Body of pancreas (tissue), 4 donors: ENCODE measurements around the gene CS. TPM values are rescaled to one million over a fixed set of nuclear protein-coding genes. Genes with fewer than 3 reads are reported as not detected.
"Not testable (repeated sequence)": the region's sequence is repeated elsewhere in the genome, so short reads cannot be mapped to it uniquely, and the experiment has no call there.

Experiments used
- ATAC-seq: fragments of 150-250 bp; one replicate; pipeline ENCODE4 v1.9.1; 2016
- DNase-seq, 4 donors: peaks; one replicate each; pipeline ENCODE4 v3.0.0-alpha.2; 2019
- H3K27ac ChIP-seq, 4 donors: fragments of 200-600 bp; sonication (generic); 1 replicate in 3 of 4; 2 replicates in 1 of 4; pipeline versions ENCODE4 v1.5.1 to v1.6.1; 2016 to 2019; ENCODE audit warnings: mild to moderate bottlenecking in 1 of 4, mixed read lengths in 1 of 4, moderate library complexity in 1 of 4
- H3K27me3 ChIP-seq, 2 donors: fragments of 200-600 bp; sonication (generic); one replicate each; pipeline ENCODE4 v1.6.0; 2016; ENCODE audit warnings: mild to moderate bottlenecking in 1 of 2
- H3K36me3 ChIP-seq, 2 donors: fragments of 200-600 bp; sonication (generic); replicated peaks in 1 of 2; 2 replicates each; pipeline ENCODE4 v1.5.1; 2016; ENCODE audit warnings: low read depth in 2 of 2; ENCODE audit not compliant: insufficient read depth in 1 of 2
- H3K4me1 ChIP-seq: fragments of 200-600 bp; sonication (generic); one replicate; pipeline ENCODE4 v1.6.0; 2016
- H3K4me3 ChIP-seq, 2 donors: fragments of 200-600 bp; sonication (generic); 1 replicate in 1 of 2; 2 replicates in 1 of 2; pipeline ENCODE4 v1.5.1; 2016 to 2019
- H3K9me3 ChIP-seq, 3 donors: fragments of 200-600 bp; sonication (generic); 1 replicate in 2 of 3; 2 replicates in 1 of 3; pipeline ENCODE4 v1.5.1; 2016
- POLR2A ChIP-seq, 3 donors: fragments of 450-650 bp; IDR thresholded peaks; one replicate each; pipeline ENCODE4 v1.6.1; 2016; ENCODE audit warnings: antibody characterized with exemption in 3 of 3, mild to moderate bottlenecking in 2 of 3
- WGBS, 2 donors: methylation state at CpG; one replicate each; pipeline ENCODE4 v1.1.5; 2017; 5-methylcytosine and 5-hydroxymethylcytosine counted together
- intact Hi-C: fragments of 100-400 bp; cut with DNase I; formaldehyde crosslinking; loops from one replicate; pipeline ENCODE4 v1.15.1; 2023
- total RNA-seq, 2 donors: library from RNA; depleted of rRNA; stranded (reverse); fragments of >200 nt; gene quantifications; one replicate each; pipeline ENCODE4 v1.1.0, GENCODE V29; 2016
- TF ChIP-seq, protein P1 (sequence below), 7 experiments: fragments of 450-650 bp in 4 of 7; fragments of 200-600 bp in 3 of 7; sonication (generic) in 3 of 7; IDR thresholded peaks; one replicate each; pipeline ENCODE4 v1.5.1; 2016 to 2019; ENCODE audit warnings: antibody characterized with exemption in 7 of 7

The CS gene
- total RNA-seq, 2 donors from 2014 or later: 66.2 to 88.0 TPM

DNA sequence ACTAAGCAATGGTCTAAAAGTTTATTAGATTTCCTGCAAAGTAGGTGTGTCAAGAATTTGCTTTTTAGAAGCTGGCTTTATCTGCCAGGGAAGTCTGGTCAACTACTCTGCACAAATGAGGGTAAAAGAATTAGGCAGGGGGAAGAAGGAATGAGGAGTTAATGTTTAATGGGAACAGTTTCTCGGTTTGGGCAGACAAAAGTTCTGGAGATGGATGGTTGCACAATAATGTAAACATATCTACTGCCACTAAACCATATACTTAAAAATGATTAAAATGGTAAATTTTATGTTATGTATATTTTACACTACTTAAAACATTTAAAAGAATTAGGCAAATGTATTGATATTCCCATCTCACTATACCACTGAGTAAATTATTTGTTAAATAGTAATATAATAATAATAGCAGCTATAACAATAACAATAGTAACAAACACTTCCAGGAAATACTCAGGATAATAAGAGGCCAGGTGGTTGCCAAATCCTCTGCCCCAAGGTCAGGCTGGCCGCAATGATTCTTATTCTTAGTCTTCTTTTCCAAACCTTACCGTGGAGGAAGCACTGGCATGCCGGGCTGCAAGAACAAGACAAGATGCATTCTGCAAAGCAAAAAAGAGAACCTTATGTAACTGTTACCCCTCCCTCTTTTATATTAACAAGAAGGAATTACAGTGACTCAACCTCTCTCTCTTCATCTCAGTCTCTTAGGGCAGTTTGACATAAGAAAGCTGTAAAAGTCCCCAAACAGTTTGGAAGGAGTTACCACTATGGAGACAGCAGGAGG lies 13.9 kb downstream of the CS start:
- Histone ChIP-seq H3K27me3 (no peaks in the 10 kb centered on the region), H3K4me1 (peaks cover 21% of the 10 kb centered on the region), H3K9me3 (no peaks in the 10 kb centered on the region), H3K36me3 (peaks cover 3 to 14% of the 10 kb centered on the region in 2 donors), H3K27ac (peak overlapping the region in 1 of 4 donors; percentile 12), H3K4me3 (no peak overlapping the region)
- ATAC-seq (peak; percentile 33), DNase-seq (peak in 1 of 4 donors; percentile 29)
- 18 to 23% methylated on average over 4 of the region's 4 CpGs for WGBS, 2 donors
- TF ChIP-seq, protein P1, sequence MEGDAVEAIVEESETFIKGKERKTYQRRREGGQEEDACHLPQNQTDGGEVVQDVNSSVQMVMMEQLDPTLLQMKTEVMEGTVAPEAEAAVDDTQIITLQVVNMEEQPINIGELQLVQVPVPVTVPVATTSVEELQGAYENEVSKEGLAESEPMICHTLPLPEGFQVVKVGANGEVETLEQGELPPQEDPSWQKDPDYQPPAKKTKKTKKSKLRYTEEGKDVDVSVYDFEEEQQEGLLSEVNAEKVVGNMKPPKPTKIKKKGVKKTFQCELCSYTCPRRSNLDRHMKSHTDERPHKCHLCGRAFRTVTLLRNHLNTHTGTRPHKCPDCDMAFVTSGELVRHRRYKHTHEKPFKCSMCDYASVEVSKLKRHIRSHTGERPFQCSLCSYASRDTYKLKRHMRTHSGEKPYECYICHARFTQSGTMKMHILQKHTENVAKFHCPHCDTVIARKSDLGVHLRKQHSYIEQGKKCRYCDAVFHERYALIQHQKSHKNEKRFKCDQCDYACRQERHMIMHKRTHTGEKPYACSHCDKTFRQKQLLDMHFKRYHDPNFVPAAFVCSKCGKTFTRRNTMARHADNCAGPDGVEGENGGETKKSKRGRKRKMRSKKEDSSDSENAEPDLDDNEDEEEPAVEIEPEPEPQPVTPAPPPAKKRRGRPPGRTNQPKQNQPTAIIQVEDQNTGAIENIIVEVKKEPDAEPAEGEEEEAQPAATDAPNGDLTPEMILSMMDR (IDR thresholded peaks at IDR 0.05): no peak
- TF ChIP-seq POLR2A (IDR thresholded peaks at IDR 0.05): no peak
- intact Hi-C loops: no loop called here

DNA sequence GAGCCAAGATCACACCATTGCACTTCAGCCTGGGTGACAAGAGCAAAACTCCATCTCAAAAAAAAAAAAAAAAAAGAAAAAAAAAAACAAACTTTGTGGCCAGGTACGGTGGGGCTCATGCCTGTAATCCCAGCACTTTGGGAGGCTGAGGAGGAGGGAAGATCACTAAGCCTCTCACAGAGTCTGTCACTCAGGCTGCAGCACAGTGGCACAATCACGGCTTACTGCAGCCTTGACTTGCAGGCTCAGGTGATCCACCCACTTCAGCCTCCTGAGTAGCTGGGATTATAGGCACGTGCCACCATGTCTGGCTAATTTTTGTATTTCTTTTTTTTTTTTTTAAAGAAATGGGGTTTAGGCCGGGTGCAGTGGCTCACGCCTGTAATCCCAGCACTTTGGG lies 15.9 kb downstream of the CS start:
- H3K27me3 ChIP-seq, DNase-seq, H3K9me3 ChIP-seq, ATAC-seq, H3K4me3 ChIP-seq, intact Hi-C loops, H3K27ac ChIP-seq: not testable (repeated sequence)
- Histone ChIP-seq H3K4me1 (peaks cover 21% of the 10 kb centered on the region), H3K36me3 (peaks cover 3 to 16% of the 10 kb centered on the region in 2 donors)
- 74 to 96% methylated on average over 5 of the region's 5 CpGs for WGBS, 2 donors

DNA sequence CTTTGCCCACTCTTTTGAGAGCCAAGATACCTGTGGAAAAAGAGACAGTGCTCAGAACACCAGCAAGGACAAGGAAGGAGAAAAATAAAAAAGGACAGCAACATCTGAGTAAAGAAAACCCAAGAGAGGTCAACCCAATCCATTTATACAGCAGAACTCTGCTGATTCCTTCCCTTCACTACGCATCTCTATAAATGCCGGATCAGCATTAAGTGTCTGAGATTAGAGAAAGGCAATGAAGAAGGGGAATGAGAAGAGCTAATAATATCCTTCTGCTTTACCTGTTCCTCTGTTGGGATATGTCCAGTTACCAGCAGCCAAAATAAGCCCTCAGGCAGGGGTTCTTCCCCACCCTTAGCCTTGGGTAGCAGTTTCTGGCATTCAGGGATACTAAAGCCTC lies 17.6 kb downstream of the CS start:
- H3K4me3 ChIP-seq: no peak overlapping the region
- no peak overlapping the region for H3K27ac ChIP-seq
- WGBS, 2 donors: 98 to 100% methylated on average over 2 of the region's 2 CpGs
- peaks cover 3 to 23% of the 10 kb centered on the region in 2 donors for H3K36me3 ChIP-seq
- no peak for TF ChIP-seq POLR2A (IDR thresholded peaks at IDR 0.05)
- TF ChIP-seq, protein P1 (IDR thresholded peaks at IDR 0.05): no peak
- ATAC-seq: no peak
- intact Hi-C loops: no loop called here
- no peaks in the 10 kb centered on the region for H3K9me3 ChIP-seq
- peaks cover 21% of the 10 kb centered on the region for H3K4me1 ChIP-seq
- no peak for DNase-seq
- no peaks in the 10 kb centered on the region for H3K27me3 ChIP-seq

DNA sequence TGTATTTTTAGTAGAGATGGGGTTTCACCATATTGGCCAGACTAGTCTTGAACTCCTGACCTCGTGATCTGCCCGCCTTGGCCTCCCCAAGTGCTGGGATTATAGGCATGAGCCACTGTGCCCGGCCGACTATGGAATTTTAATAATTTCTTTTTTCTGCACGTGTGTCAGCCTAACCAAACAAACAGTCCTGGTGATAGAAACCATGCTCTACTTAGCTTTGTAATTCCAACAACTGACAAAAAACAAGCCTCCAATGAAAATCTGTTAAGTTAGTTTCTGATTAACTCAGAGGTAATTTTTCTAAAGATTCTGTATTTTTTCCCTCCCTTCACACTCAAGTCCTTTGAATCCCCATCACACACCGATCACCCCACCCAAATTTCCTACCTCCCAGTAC lies 18.1 kb downstream of the CS start:
- intact Hi-C loops: no loop called here
- Histone ChIP-seq H3K4me1 (peaks cover 19% of the 10 kb centered on the region), H3K9me3 (no peaks in the 10 kb centered on the region), H3K27me3 (no peaks in the 10 kb centered on the region), H3K27ac (no peak overlapping the region), H3K36me3 (peaks cover 3 to 23% of the 10 kb centered on the region in 2 donors), H3K4me3 (no peak overlapping the region)
- ATAC-seq: no peak
- no peak for TF ChIP-seq POLR2A (IDR thresholded peaks at IDR 0.05)
- TF ChIP-seq, protein P1 (IDR thresholded peaks at IDR 0.05): no peak
- WGBS, 2 donors: 74 to 87% methylated on average over 6 of the region's 6 CpGs
- no peak for DNase-seq

DNA sequence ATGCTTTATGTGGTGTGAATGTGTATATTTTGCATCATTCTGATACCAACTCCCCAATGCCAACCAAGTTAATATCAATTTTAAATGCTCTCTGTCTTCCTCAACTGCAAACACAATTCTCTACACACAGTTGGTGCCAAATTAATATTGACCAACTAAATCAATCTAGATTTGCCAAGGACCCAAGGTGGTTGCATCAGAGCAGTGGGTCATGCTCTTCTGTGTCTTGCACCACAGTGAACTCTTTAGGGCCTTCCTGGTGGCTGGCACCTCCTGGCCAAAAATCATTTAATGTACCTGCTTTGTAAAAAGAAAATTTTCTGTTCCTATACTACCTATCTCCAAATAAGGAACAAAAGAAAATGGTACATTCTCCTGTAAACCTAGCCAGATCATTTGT lies 19.3 kb downstream of the CS start:
- H3K4me3 ChIP-seq: no peak overlapping the region
- DNase-seq: no peak
- H3K27ac ChIP-seq: no peak overlapping the region
- ATAC-seq: no peak
- H3K9me3 ChIP-seq: no peaks in the 10 kb centered on the region
- no peaks in the 10 kb centered on the region for H3K27me3 ChIP-seq
- H3K36me3 ChIP-seq: peaks cover 3 to 28% of the 10 kb centered on the region in 2 donors
- H3K4me1 ChIP-seq: peaks cover 9% of the 10 kb centered on the region
- intact Hi-C loops: no loop called here
- TF ChIP-seq, protein P1 (IDR thresholded peaks at IDR 0.05): no peak
- no peak for TF ChIP-seq POLR2A (IDR thresholded peaks at IDR 0.05)
